Osteocyte (in vitro differentiated cells): ENCODE measurements around the gene LTB4R2. TPM values are rescaled to one million over a fixed set of nuclear protein-coding genes. Genes with fewer than 3 reads are reported as not detected.

Source experiments
- DNase-seq: peaks from one replicate; pipeline ENCODE4 v3.0.0; 2021; ENCODE audit warnings: mixed read lengths; ENCODE audit not compliant: unreplicated experiment; ENCODE audit errors: extremely low spot score
- H3K27ac Mint-ChIP-seq: one replicate; pipeline ENCODE4 v1.8.0; 2021; ENCODE audit warnings: mild to moderate bottlenecking, mixed read lengths; ENCODE audit not compliant: unreplicated experiment
- H3K27me3 Mint-ChIP-seq: one replicate; pipeline ENCODE4 v1.8.0; 2021; ENCODE audit warnings: mixed read lengths; ENCODE audit not compliant: unreplicated experiment
- H3K36me3 Mint-ChIP-seq: one replicate; pipeline ENCODE4 v1.8.0; 2021; ENCODE audit warnings: mixed read lengths; ENCODE audit not compliant: unreplicated experiment
- H3K4me1 Mint-ChIP-seq: one replicate; pipeline ENCODE4 v1.8.0; 2021; ENCODE audit warnings: mixed read lengths; ENCODE audit not compliant: unreplicated experiment
- H3K4me3 Mint-ChIP-seq: one replicate; pipeline ENCODE4 v1.8.0; 2021; ENCODE audit warnings: mild to moderate bottlenecking, moderate library complexity, mixed read lengths; ENCODE audit not compliant: unreplicated experiment
- H3K9me3 Mint-ChIP-seq: one replicate; pipeline ENCODE4 v1.8.0; 2021; ENCODE audit warnings: mixed read lengths; ENCODE audit not compliant: unreplicated experiment
- CTCF ChIP-seq: fragments of 200-600 bp; sonication (generic); IDR thresholded peaks from 2 replicates; pipeline ENCODE4 v1.5.0; 2021; ENCODE audit warnings: antibody characterized with exemption, mild to moderate bottlenecking, moderate library complexity
- long read RNA-seq: library from polyadenylated mRNA; unstranded; transcript quantifications from one replicate; pipeline ENCODE4 v2.0.0, GENCODE V29; 2021
- total RNA-seq: library from RNA; stranded (reverse); gene quantifications from 2 replicates; pipeline ENCODE4 v1.2.1, GENCODE V29; 2021

The LTB4R2 gene
- 12.5 and 14.9 TPM in 2 replicates for total RNA-seq
- long read RNA-seq, partial matches to known transcripts, result 0 of 1 reads
- long read RNA-seq, other reads (novel, unspliced or antisense), result 0 of 1 reads

- no peak for DNase-seq
- peaks cover 6% of the 10 kb centered on the region for H3K4me1 Mint-ChIP-seq
- H3K36me3 Mint-ChIP-seq, result peaks cover 19% of the 10 kb centered on the region
- H3K27ac Mint-ChIP-seq, result no peak within 1 kb of the TSS
- no peak within 1 kb of the TSS for H3K4me3 Mint-ChIP-seq
- H3K9me3 Mint-ChIP-seq, result no peaks in the 10 kb centered on the region
- H3K27me3 Mint-ChIP-seq, result no peaks in the 10 kb centered on the region
- TF ChIP-seq CTCF, result no peak
These were observed at the start of gene LTB4R2 for GRCh38 chr14:24309538-24310264. Gene LTB4R2 (plus strand): TSS chr14:24310140. CDS start chr14:24310665, 525 bp downstream.

DNA sequence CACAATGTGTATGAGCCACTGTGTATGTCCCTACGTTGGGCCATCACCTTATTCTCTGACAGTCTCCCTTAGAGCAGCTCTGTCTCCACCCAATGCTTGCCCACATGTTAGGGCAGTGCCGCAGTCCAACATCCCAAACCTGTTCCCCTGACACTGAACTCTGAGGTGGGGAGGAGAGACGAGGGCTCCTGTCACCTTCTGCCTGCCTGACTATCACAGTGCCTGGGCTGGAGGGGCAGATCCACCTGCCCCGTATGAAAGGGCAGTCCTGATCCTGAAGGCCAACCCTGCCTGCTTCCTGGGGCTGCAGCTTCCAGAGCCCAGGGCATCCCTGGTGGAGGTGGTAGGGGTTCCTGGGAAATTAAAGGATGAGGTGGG is 49.2 kb upstream of the LTB4R2 start:
- TF ChIP-seq CTCF, result no peak
- no peaks in the 10 kb centered on the region for H3K36me3 Mint-ChIP-seq
- peaks cover 13% of the 10 kb centered on the region for H3K4me1 Mint-ChIP-seq
- DNase-seq, result no peak
- no peak overlapping the region for H3K4me3 Mint-ChIP-seq
- H3K27ac Mint-ChIP-seq, result no peak overlapping the region
- no peaks in the 10 kb centered on the region for H3K27me3 Mint-ChIP-seq
- H3K9me3 Mint-ChIP-seq, result no peaks in the 10 kb centered on the region

GRCh38 chr14:24261256-24261968 is 48.5 kb upstream of the LTB4R2 start:
- Mint-ChIP-seq H3K27ac (no peak overlapping the region), H3K9me3 (no peaks in the 10 kb centered on the region), H3K36me3 (no peaks in the 10 kb centered on the region), H3K4me1 (peaks cover 13% of the 10 kb centered on the region), H3K27me3 (no peaks in the 10 kb centered on the region), H3K4me3 (no peak overlapping the region)
- DNase-seq, result no peak
- no peak for TF ChIP-seq CTCF

DNA sequence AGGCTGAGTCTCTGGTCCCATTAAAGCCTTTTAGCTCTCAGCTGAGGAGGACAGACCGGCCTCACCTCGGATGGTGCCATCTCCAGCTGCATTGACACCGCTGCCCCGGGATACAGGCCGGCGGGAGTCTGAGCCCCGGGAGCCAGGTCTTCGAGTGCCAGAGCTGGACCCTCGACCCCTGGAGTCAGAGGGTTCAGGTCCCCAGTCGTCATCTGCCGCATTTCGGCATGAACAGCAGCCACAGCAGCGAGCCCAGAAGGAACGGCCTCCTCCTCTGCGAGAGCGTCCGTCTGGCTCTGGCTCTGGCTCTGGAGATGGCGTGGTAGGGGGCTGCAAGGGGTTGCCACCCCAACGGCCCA is 48.0 kb upstream of the LTB4R2 start:
- H3K9me3 Mint-ChIP-seq, result no peaks in the 10 kb centered on the region
- no peak overlapping the region for H3K4me3 Mint-ChIP-seq
- peaks cover 13% of the 10 kb centered on the region for H3K4me1 Mint-ChIP-seq
- no peak for TF ChIP-seq CTCF
- DNase-seq, result no peak
- no peak overlapping the region for H3K27ac Mint-ChIP-seq
- H3K36me3 Mint-ChIP-seq, result peaks cover 4% of the 10 kb centered on the region
- H3K27me3 Mint-ChIP-seq, result no peaks in the 10 kb centered on the region
